Suppressor macrophage treated with lipopolysaccharide for 4 hours (primary cell): ENCODE measurements around the gene PRUNE2.
"Not testable (repeated sequence)": the region's sequence is repeated elsewhere in the genome, so short reads cannot be mapped to it uniquely, and the experiment has no call there.

Source experiments
- DNase-seq: peaks from one replicate; pipeline ENCODE4 v3.0.0-alpha.2; 2020

The PRUNE2 gene

GRCh38 chr9:76793784-76794431 lies 112.0 kb downstream of the PRUNE2 start:
- DNase-seq: no peak

GRCh38 chr9:76789840-76790239 lies 116.1 kb downstream of the PRUNE2 start:
- no peak for DNase-seq

GRCh38 chr9:76787677-76788076 lies 118.2 kb downstream of the PRUNE2 start:
- no peak for DNase-seq

- no peak for DNase-seq
Observed at GRCh38 chr9:76785501-76785900, 120.4 kb downstream of the PRUNE2 start.

- no peak for DNase-seq
Observed at GRCh38 chr9:76784881-76785280, 121.0 kb downstream of the PRUNE2 start.

GRCh38 chr9:76772686-76773445 lies 133.0 kb downstream of the PRUNE2 start:
- no peak for DNase-seq

- DNase-seq: no peak
Observed at GRCh38 chr9:76766126-76766525, 139.8 kb downstream of the PRUNE2 start.

- no peak for DNase-seq
Observed at GRCh38 chr9:76764138-76764537, 141.8 kb downstream of the PRUNE2 start, which contains the start of gene PCA3. PCA3 (plus strand) TSS chr9:76764438.

- peak; percentile 24 for DNase-seq
Observed at GRCh38 chr9:76761448-76761847, 144.5 kb downstream of the PRUNE2 start.

GRCh38 chr9:76759732-76760131 lies 146.2 kb downstream of the PRUNE2 start:
- peak; percentile 30 for DNase-seq

GRCh38 chr9:76758476-76758875 lies 147.4 kb downstream of the PRUNE2 start:
- no peak for DNase-seq

GRCh38 chr9:76756941-76757673 lies 148.8 kb downstream of the PRUNE2 start:
- DNase-seq: no peak

- peak; percentile 39 for DNase-seq
Observed at GRCh38 chr9:76756268-76756640, 149.7 kb downstream of the PRUNE2 start.

- DNase-seq: no peak
Observed at GRCh38 chr9:76751001-76751400, 154.9 kb downstream of the PRUNE2 start.

- DNase-seq: no peak
Observed at GRCh38 chr9:76744336-76744735, 161.6 kb downstream of the PRUNE2 start.

GRCh38 chr9:76743931-76744330 lies 162.0 kb downstream of the PRUNE2 start:
- DNase-seq: no peak

- not testable (repeated sequence) for DNase-seq
Observed at GRCh38 chr9:76742890-76743289, 163.0 kb downstream of the PRUNE2 start.

- DNase-seq: no peak
Observed at GRCh38 chr9:76741524-76741923, 164.4 kb downstream of the PRUNE2 start.

- DNase-seq: no peak
Observed at GRCh38 chr9:76738402-76738801, 167.5 kb downstream of the PRUNE2 start.

- DNase-seq: no peak
Observed at GRCh38 chr9:76737154-76737902, 168.6 kb downstream of the PRUNE2 start.

GRCh38 chr9:76734716-76735115 lies 171.2 kb downstream of the PRUNE2 start:
- no peak for DNase-seq

- DNase-seq: no peak
Observed at GRCh38 chr9:76733096-76733495, 172.8 kb downstream of the PRUNE2 start.

- DNase-seq: no peak
Observed at GRCh38 chr9:76732341-76732958, 173.5 kb downstream of the PRUNE2 start.
